HepG2 (cell line): ENCODE results near the gene DNPEP. TPM values are rescaled to one million over a fixed set of nuclear protein-coding genes. Genes with fewer than 3 reads are reported as not detected.

ENCODE experiments used
- ATAC-seq: fragments of 200-7000 bp; cut with Tn5 transposase; 3 replicates; pipeline ENCODE4 v1.9.1; 2020; ENCODE audit warnings: mild to moderate bottlenecking, moderate library complexity
- BruUV-seq: library from RNA; stranded (reverse); fragments of 400-500 nt; replicated peaks from 2 replicates; lab custom pipeline; 2021; lab: Mats Ljungman, UMichigan
- CTCF ChIA-PET: fragments of 300-600 bp; formaldehyde crosslinking; extraction: SDS; loops from one replicate; lab custom pipeline; 2021; ENCODE audit warnings: low total read pairs, inconsistent platforms, low intra/inter-chr PET ratio; lab: Yijun Ruan, JAX
- POLR2A ChIA-PET: fragments of 350-600 bp; sonication (Branson Sonifier 250); formaldehyde crosslinking; loops from one replicate; lab custom pipeline; 2020; ENCODE audit warnings: antibody characterized with exemption, inconsistent platforms; lab: Yijun Ruan, JAX
- DNase-seq: peaks from one replicate; pipeline ENCODE4 v3.0.0-alpha.2; 2015; ENCODE audit warnings: low spot score
- FAIRE-seq: peaks from 3 replicates; lab custom pipeline; 2011; peaks lifted over from hg19 to GRCh38; lab: Jason Lieb, UNC
- H2AFZ ChIP-seq: one replicate; pipeline ENCODE4 v1.6.1; 2011; ENCODE audit warnings: low read length, inconsistent platforms
- H3K27ac ChIP-seq: fragments of 300-600 bp; 3 replicates; pipeline ENCODE4 v1.8.0; 2011; ENCODE audit warnings: mixed run types, mild to moderate bottlenecking, mixed read lengths, low read length, inconsistent platforms; ENCODE audit not compliant: insufficient read depth; ENCODE audit errors: extremely low read length
- H3K27me3 ChIP-seq, 2 experiments: fragments of 200-600 bp in 1 of 2; 2 replicates in 1 of 2; 3 replicates in 1 of 2; pipeline versions ENCODE4 v1.6.0 to v1.8.0; 2011; ENCODE audit warnings: low read length in 2 of 2, mild to moderate bottlenecking in 2 of 2, moderate library complexity in 2 of 2, inconsistent platforms in 1 of 2; ENCODE audit not compliant: insufficient read depth in 2 of 2, control insufficient read depth in 1 of 2
- H3K36me3 ChIP-seq, 2 experiments: fragments of 200-600 bp in 1 of 2; replicated peaks in 1 of 2; 2 replicates in 1 of 2; 3 replicates in 1 of 2; pipeline versions ENCODE4 v1.5.1 to v1.8.0; 2011; ENCODE audit warnings: low read length in 2 of 2, inconsistent platforms in 1 of 2; ENCODE audit not compliant: insufficient read depth in 2 of 2, control insufficient read depth in 1 of 2
- H3K4me1 ChIP-seq: 2 replicates; pipeline ENCODE4 v1.5.1; 2012; ENCODE audit warnings: low read length, inconsistent platforms; ENCODE audit not compliant: insufficient read depth
- H3K4me2 ChIP-seq: 2 replicates; pipeline ENCODE4 v1.6.0; 2011; ENCODE audit warnings: low read depth, low read length, inconsistent platforms
- H3K4me3 ChIP-seq, 3 experiments: fragments of 200-600 bp in 1 of 3; sonication (generic), shearing (Covaris generic) in 1 of 3; replicated peaks in 1 of 3; 2 replicates each; pipeline ENCODE4 v1.5.1; 2011 to 2016; ENCODE audit warnings: low read length in 3 of 3, inconsistent platforms in 2 of 3, low read depth in 2 of 3, mild to moderate bottlenecking in 2 of 3, control low read depth in 1 of 3, mixed read lengths in 1 of 3; ENCODE audit not compliant: insufficient read depth in 1 of 3
- H3K79me2 ChIP-seq: one replicate; pipeline ENCODE4 v1.6.1; 2011; ENCODE audit warnings: low read length, inconsistent platforms; ENCODE audit not compliant: insufficient read depth
- H3K9ac ChIP-seq: 2 replicates; pipeline ENCODE4 v1.6.0; 2011; ENCODE audit warnings: mild to moderate bottlenecking, low read depth, low read length, inconsistent platforms; ENCODE audit not compliant: insufficient read depth
- H3K9me3 ChIP-seq: 2 replicates; pipeline ENCODE4 v1.5.1; 2012; ENCODE audit warnings: mild to moderate bottlenecking, low read length
- H4K20me1 ChIP-seq: 2 replicates; pipeline ENCODE4 v1.6.0; 2011; ENCODE audit warnings: inconsistent platforms, mild to moderate bottlenecking, low read length, moderate library complexity; ENCODE audit not compliant: insufficient read depth
- DRAP1 ChIP-seq: IDR thresholded peaks from 2 replicates; pipeline ENCODE4 v1.6.1; 2016; ENCODE audit warnings: missing genetic modification reagents, missing compliant biosample characterization
- HNRNPK ChIP-seq: fragments of 200-400 bp; formaldehyde crosslinking; IDR thresholded peaks from 2 replicates; pipeline ENCODE4 v1.6.1; 2018; ENCODE audit warnings: low read length, low read depth, moderate library complexity, mild to moderate bottlenecking; ENCODE audit not compliant: poor library complexity, severe bottlenecking
- ISL2 ChIP-seq: sonication (generic); formaldehyde crosslinking; IDR thresholded peaks from 2 replicates; pipeline ENCODE4 v1.5.0; 2020; ENCODE audit warnings: missing genetic modification reagents
- KDM5A ChIP-seq: fragments of 200-600 bp; sonication (generic); IDR thresholded peaks from 2 replicates; pipeline ENCODE4 v1.7.0; 2018; ENCODE audit warnings: antibody characterized with exemption, mild to moderate bottlenecking, low read length, borderline replicate concordance
- NFYC ChIP-seq: IDR thresholded peaks from 2 replicates; pipeline ENCODE4 v1.6.1; 2016; ENCODE audit warnings: missing genetic modification reagents, missing compliant biosample characterization
- ZBTB40 ChIP-seq, 2 experiments: fragments of 450-650 bp in 1 of 2; sonication (generic) in 1 of 2; formaldehyde crosslinking in 1 of 2; IDR thresholded peaks; 2 replicates each; pipeline versions ENCODE4 v1.6.1 to v1.8.0; 2016 to 2022; ENCODE audit warnings: antibody characterized with exemption in 1 of 2, mild to moderate bottlenecking in 1 of 2, missing genetic modification reagents in 1 of 2
- ZNF768 ChIP-seq: sonication (generic); formaldehyde crosslinking; IDR thresholded peaks from 2 replicates; pipeline ENCODE4 v1.4.0; 2020; ENCODE audit warnings: missing genetic modification reagents
- ZNF772 ChIP-seq: sonication (generic); formaldehyde crosslinking; IDR thresholded peaks from 2 replicates; pipeline ENCODE4 v1.5.0; 2020; ENCODE audit warnings: mild to moderate bottlenecking, missing genetic modification reagents
- WGBS: methylation state at CpG from one replicate; pipeline ENCODE4 v1.1.6; 2017; ENCODE audit warnings: low lambda C conversion rate; 5-methylcytosine and 5-hydroxymethylcytosine counted together
- in situ Hi-C: cut with HindIII; loops from 2 replicates; pipeline ENCODE4 v1.10.0; 2017; ENCODE audit warnings: low pct_unique_long_range_greater_than_20kb; ENCODE audit not compliant: extremely low pct_ligation_motif_present
- intact Hi-C: fragments of 100-400 bp; cut with micrococcal nuclease; formaldehyde crosslinking; loops from one replicate; pipeline ENCODE4 v1.10.0; 2022; ENCODE audit not compliant: unreplicated experiment
- polyA plus RNA-seq, 8 experiments: library from polyadenylated mRNA; depleted of rRNA in 3 of 8; stranded (reverse) in 7 of 8; unstranded in 1 of 8; fragments of >200 nt; fragmentation: Illumina TruSeq in 4 of 8; extraction: Trizol in 4 of 8; gene quantifications; 2 replicates each; pipeline versions ENCODE4 v1.2.1 to v1.2.3, GENCODE V29; 2011 to 2016; ENCODE audit warnings: low read depth in 4 of 8, missing spikeins in 1 of 8, mixed read lengths in 1 of 8; ENCODE audit not compliant: insufficient read depth in 1 of 8
- total RNA-seq, 5 experiments: library from RNA; depleted of rRNA; stranded (reverse); fragments of >200 nt; fragmentation: Illumina TruSeq; extraction: Trizol; gene quantifications; 2 replicates each; pipeline ENCODE4 v1.2.3, GENCODE V29; 2016; ENCODE audit warnings: low read depth in 1 of 5

The DNPEP gene
- total and polyA plus RNA-seq, 2 of the 13 experiments (the other 11 are each of a cell fraction or from before 2014, with no cell fraction given): 104 to 109 TPM

GRCh38 chr2:219405958-219406860, 18.5 kb upstream of the DNPEP start:
- no peaks in the 10 kb centered on the region; the same call in 1 of the 2 replicates for H4K20me1 ChIP-seq
- H3K27ac ChIP-seq: no peak overlapping the region
- intact Hi-C loops: no loop called here
- H3K4me3 ChIP-seq: no peak overlapping the region
- H3K9ac ChIP-seq: no peak overlapping the region
- FAIRE-seq (no peak), DNase-seq (no peak), ATAC-seq (no peak)
- H3K9me3 ChIP-seq: no peaks in the 10 kb centered on the region
- no peak overlapping the region for H2AFZ ChIP-seq
- WGBS: 52% methylated on average over 7 of the region's 7 CpGs
- BruUV-seq: no TSS peak
- H3K36me3 ChIP-seq: no peaks in the 10 kb centered on the region
- CTCF ChIA-PET: no interaction called here
- TF ChIP-seq HNRNPK (no peak), ZNF768 (CRISPR knock-in tag) (peak; percentile 73; the same call in 1 of the 2 replicates), DRAP1 (CRISPR knock-in tag) (no peak), KDM5A (no peak), NFYC (CRISPR knock-in tag) (no peak), ISL2 (no peak), ZBTB40 (IDR thresholded peaks at IDR 0.05) (no peak), ZBTB40 (CRISPR knock-in tag; IDR thresholded peaks at IDR 0.05) (no peak), ZNF772 (CRISPR knock-in tag) (no peak)
- TF ChIP-seq, all 625 proteins: peak for 1
- Histone ChIP-seq H3K79me2 (no peaks in the 10 kb centered on the region), H3K27me3 (peaks cover 3 to 33% of the 10 kb centered on the region in 2 experiments; a peak in 4 of 5 replicates), H3K4me1 (peaks cover 27% of the 10 kb centered on the region), H3K4me2 (no peak overlapping the region)
- in situ Hi-C loops: no loop called here
- POLR2A ChIA-PET: no interaction called here
